Stimulated activated CD4-positive, alpha-beta T cell treated with anti-CD3 and anti-CD28 coated beads, Interleukin-1b, Interleukin-23, amount 100 ng/mL, for 1 hour (primary cell): ENCODE results near the gene SHLD1.

Experiments used
- DNase-seq, 2 donors: peaks; one replicate each; pipeline ENCODE4 v3.0.0-alpha.2; 2020; ENCODE audit warnings: low read depth in 2 of 2

SHLD1 gene

GRCh38 chr20:5845681-5846615 lies 95.7 kb downstream of the SHLD1 start:
- DNase-seq, result no peak

DNA sequence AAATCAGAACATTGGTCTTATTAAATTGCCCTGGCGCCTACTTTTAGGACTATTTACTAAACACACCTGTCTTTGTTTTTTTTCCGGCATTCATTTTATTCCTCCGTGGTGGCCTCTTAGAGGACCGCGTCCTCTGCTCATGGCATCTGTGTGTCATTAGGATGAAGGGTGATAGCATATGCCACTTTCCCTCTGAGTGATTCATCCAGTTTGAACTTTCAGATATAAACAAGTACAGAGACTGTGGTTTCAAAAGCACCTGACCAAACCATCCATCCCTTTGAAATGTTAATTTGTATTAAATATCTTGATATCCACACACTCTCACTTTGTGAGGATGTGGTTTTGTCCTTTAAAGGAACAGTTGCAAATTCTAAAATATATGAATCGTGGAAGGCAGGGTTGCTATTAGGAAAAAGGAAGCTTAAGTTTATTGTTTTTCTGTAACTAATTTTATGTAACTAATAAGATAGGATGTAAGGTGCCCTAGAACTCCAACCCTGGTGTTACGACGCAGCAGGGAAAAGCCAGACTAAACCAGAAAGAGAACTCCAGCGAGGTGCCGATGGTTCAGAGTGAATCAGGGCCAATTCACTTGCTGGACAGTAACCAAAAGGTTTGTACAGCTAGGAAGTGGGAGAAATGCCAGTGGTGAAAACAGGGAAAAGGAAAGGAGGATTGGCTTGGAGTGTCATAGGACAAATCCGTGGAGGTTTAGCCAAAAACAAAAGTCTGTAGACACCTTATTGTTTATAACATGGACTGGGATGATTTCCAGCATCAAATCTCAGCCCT lies 98.7 kb downstream of the SHLD1 start:
- no peak for DNase-seq

DNA sequence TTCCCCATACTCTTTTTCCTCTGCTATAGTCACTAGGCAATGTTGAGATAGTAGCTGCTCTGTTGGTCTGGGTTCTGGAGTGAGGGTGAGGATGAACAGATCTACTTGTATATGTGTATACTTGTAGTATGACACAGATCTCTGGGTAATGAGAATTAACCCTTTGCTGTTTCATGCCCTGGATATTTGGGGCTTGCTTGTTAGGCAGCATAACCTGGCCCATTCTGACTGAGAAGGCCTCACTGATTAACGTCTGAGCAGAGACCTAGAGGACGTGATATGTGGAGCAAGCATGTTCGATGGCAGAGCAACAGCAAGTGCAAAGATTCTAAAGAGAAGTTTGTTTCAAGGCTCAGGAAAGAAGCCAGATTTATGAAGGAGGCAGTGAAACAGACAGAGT lies 105.7 kb downstream of the SHLD1 start:
- DNase-seq, result no peak

- no peak for DNase-seq
Measured at GRCh38 chr20:5859608-5860007, 109.4 kb downstream of the SHLD1 start.

DNA sequence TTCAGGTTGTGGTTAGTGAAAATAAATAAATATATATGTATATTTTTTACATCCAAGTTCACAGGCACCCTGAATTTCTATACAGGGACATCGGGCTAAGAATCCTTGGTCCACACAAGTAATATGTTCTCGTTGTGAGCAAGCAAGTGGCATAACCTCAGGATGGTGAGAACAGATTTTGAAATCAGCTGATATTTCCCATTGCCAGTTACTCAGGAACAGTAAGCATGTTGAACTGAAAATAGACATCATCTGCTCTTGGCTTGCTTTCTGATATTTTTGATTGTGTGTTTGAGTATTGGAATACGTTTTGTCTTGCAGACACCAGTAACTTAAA lies 112.5 kb downstream of the SHLD1 start:
- DNase-seq, result no peak

DNA sequence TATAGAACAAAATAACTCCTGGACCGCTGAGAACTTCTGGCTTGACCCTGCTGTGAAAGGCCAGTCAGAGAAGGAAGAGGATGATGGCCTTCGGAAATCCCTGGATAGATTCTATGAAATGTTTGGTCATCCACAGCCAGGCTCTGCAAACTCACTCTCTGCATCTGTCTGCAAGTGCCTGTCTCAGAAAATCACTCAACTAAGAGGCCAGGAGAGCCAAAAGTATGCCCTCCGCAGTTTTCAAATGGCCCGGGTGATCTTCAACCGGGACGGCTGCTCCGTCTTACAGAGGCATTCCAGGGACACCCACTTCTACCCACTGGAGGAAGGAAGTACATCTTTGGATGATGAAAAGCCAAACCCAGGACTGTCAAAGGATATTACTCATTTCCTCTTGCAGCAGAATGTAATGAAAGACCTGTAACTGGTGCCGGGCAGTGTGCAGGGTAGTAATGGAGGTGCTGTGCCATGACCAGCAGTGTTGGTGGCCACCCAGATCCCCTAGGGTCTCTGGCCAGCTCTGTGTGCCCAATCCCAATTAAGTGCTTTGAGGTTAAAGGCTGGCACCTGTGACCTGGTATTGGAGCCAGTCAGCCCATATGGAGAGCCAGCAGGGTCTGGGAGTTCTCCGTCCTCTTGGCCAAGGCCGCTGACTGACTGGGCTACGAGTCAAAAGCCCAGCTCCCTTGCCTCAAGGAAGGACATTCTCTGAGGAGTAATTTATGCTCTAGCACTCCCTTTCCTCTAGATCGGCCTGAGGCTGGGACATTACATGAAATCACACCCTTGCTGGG lies 113.0 kb downstream of the SHLD1 start:
- no peak for DNase-seq

- no peak for DNase-seq
Measured at GRCh38 chr20:5864428-5864827, 114.2 kb downstream of the SHLD1 start.

GRCh38 chr20:5864873-5865587 lies 114.8 kb downstream of the SHLD1 start:
- DNase-seq, result no peak

DNA sequence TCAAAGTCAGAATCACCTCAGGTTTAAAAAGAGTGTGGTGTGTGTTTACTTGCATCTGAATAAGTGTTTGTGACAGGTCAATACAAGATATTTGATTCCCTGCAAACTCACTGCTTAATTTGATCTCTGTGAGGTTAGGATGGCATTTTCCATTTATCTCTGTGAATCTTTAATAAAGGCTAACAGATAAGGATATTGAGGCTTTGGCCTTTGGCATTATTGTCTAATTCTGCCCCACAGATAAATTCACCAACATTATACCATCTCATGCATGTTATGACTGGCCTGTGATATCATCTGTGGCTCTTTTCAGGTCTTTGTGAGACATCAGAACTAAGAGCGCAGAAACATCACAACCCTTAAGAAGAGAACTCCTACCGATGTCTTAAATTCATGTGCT lies 115.4 kb downstream of the SHLD1 start:
- DNase-seq, result no peak

DNA sequence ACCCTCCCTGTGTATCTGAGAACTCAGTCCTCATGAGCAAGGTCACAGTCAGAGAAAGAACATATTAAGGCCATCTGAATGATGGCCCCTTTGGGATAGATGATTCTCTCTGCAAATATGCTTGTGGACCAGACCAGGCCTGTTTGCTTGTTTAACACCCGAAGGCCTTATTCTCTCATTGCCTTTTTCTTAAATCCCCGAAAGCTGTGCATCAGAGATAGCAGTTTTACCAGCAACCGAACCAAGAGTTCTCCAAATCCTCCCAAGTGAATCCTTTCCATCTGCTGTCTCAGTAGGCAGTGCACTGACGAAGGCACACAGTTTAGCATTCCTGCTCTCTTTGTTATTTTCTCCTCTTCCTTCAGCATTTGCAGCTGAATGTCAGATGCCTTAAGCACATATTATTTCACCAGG lies 120.4 kb downstream of the SHLD1 start:
- DNase-seq, result no peak

DNA sequence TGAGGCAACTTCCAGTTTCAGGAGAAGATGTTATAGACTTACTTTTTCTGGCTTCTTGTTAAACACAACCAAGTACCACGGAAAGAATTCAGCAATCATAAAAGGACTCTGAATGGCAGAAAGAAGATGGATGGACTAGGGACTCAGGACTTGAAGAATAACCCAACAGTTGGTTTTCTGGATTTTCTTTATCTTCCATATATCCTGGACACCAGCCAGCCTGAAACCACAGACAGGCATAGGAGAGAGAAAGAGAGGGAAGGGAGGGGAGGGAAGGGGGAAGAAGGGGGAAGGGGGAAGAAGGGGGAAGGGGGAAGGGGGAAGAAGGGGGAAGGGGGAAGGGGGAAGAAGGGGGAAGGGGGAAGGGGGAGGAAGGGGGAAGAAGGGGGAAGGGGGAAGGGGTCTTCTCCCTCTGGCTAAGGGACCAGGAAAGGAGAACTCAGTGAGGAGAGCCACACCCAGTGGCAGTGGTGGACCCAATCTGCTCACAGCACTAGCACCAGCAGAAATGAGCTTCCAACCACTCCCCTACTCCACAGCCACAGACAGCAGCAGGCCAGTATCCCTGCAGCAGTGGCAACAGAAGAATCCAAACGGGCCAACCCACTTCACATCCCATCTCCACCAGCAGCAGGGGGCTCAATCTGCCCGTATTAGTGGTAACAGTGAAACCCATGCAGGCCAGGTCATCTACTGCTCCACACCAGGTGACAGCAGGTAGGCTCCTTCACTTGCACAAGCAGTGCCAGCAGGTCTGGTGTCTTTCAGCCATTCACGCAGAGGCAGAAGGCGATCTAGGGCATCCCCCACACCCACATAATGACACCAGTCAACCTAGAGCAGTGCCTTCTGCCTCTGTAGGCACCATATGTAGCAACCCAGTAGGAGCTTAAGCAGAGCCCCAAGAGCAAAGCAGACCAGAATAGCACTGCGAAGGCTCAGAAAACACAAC lies 121.5 kb downstream of the SHLD1 start:
- DNase-seq, result no peak

DNA sequence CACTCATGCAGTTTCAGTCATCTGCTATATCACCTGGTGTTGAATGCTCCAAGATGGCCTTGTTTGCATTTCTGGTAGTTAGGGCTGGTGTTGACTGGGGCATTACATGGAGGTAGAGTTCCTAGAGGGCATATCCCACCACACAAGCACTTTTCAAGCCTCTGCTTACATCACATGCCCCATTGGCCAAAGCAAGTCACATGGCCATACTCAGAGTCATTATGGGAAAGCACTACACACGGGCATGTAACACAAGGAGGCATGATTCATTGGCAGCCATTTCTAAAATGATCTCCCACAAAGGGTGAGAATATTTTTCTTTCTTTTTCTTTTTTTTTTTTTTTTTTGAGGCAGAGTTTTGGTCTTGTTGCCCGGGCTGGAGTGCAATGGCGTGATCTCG lies 126.9 kb downstream of the SHLD1 start:
- DNase-seq, result no peak

GRCh38 chr20:5880326-5880725 lies 130.1 kb downstream of the SHLD1 start:
- DNase-seq, result no peak

GRCh38 chr20:5881703-5882102 lies 131.5 kb downstream of the SHLD1 start:
- DNase-seq, result no peak

GRCh38 chr20:5882166-5882565 lies 132.0 kb downstream of the SHLD1 start:
- no peak for DNase-seq

DNA sequence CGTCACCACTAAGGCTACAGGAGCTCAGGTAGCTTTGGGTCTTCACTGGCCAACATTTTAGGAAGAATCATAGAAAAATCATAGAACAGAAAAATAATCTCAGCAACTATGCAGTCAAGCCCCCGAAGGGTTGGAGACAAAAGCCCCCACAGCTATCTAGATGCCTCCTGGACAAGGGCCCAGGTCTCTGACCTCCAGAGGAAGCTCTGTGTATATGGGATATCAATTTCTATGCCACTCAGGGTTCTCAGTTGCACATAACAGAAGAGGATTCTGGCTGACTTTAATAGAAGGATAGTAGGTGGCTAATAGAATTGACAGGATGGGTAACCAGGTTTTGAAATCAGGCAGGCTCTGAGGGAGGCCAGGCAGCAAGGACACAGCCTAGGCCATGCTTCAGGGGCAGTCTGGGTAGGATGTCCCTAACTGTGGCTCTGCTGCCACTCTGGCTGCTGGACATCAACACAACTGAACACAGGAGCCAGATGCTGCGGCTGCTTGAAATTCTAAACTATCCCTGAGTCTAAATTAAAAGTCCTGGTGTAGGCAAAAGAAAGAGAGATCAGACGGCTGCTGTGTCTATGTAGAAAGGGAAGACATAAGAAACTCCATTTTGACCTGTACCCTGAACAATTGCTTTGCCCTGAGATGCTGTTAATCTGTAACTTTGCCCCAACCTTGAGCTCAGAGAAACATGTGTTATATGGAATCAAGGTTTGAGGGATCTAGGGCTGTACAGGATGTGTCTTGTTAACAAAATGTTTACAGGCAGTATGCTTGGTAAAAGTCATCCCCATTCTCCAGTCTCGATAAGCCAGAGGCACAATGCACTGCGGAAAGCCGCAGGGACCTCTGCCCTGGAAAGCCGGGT lies 134.5 kb downstream of the SHLD1 start:
- DNase-seq, result no peak

GRCh38 chr20:5885866-5886265 lies 135.7 kb downstream of the SHLD1 start:
- DNase-seq, result no peak

- no peak for DNase-seq
Measured at GRCh38 chr20:5886788-5887187, 136.6 kb downstream of the SHLD1 start.

GRCh38 chr20:5887386-5887785 lies 137.2 kb downstream of the SHLD1 start:
- DNase-seq, result no peak
